Cortex of kidney (tissue), 1 donor: ENCODE measurements around the gene TMEM164.
"Not testable (repeated sequence)": the region's sequence is repeated elsewhere in the genome, so short reads cannot be mapped to it uniquely, and the experiment has no call there.

Experiments
- DNase-seq: peaks from one replicate; lab custom pipeline; 2025; lab: John Stamatoyannopoulos, UW

The TMEM164 gene

DNA sequence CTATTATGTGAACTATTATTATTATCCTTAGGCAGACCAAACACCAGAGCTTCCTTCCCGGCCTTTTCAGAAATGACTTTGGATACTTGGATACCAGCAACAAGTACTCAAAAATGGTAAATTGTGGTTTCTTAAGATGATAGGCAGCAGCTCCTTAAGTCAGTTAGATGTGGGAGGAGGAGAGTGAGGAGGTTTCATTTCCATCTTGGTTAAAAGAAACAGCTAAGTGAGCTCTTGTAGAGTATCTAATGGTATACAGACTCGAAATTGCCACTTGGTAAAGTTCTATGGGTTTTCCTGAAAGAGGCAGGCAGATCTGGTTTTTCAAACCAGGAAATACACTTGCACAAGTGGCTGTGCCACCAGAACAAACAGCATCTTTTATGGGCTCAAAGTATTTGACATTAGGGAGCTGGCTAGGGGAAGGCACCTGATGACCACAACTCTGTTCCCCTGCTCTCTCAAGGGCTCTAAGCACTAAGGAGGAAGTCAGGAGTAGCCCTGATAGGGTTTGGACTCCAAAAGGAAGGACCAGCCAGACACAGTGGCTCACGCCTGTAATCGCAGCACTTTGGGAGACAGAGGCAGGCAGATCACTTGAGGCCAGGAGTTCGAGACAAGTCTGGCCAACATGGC lies 130.9 kb downstream of the TMEM164 start:
- no peak for DNase-seq

DNA sequence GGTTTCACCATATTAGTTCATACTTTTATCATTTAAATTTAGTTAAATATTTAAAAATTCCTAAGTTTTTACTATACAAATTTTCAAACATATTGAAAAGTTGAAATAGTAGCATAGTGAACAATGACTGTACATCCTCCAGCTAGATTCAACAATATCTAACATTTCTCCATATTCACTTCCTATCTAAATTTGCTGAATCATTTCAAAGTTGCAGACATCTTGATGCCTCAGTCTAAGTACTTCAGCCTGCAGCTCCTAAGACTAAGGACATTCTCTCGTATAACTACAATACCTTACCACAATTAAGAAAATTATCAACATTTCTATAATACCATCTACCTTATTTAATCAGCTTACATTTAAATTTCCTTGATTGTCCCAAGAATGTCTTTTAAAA lies 132.7 kb downstream of the TMEM164 start:
- no peak for DNase-seq

DNA sequence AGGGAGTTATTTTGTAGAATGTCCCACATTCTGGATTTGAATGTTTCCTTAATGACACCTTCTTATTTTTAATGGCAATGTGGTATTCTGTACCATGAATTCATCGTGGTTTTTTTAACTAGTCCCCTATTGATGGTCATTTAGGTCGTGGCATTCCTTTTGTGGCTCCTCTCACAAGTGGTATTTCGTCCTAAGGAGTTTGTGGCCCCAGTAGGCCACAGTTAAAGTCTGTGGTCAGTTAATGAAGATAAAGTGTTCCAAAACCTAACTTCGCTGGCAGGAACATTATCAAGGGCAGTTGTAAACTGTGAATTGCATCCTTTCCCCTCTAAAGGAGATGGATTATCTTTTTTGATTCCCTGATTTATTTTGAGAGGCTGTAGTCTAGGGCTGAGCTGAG lies 133.2 kb downstream of the TMEM164 start:
- no peak for DNase-seq

DNA sequence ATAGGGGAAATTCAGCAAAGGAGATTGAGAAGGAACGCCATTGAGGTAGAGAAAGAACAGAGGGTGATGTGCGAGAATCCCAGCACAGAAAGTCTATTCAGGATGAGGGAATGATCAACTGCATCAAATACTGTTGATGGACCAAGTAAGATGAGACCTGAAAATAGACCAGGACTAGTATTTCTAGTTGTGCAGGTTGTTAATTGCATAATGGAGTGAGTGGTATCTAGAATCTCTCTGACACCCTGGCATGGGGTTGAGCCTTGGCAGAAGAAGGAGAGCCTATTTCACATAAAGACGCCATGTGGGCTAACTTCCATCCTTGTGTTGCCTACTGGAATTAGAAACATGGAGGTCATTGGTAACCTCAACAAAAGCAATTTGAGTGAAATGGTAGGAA lies 135.6 kb downstream of the TMEM164 start:
- DNase-seq: no peak

DNA sequence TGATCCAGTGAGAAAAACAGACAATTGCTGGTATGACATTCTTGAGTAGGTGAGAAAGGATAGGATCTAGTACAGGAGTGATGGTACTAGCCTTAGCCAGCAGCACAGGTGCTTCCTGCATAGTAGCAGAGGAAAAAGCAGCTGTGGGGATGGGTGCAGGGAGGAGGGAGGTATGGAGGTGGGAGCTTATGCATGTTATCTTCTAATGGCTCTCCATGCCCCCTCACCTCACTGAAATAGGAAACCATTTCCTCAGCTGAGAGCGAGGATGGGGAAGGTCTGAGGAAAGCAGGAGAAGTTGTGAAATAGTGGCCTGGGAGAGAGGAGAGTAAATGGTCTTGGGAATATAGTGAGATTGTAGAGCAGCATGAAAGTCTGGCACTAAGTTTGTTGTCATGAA lies 136.3 kb downstream of the TMEM164 start:
- no peak for DNase-seq

DNA sequence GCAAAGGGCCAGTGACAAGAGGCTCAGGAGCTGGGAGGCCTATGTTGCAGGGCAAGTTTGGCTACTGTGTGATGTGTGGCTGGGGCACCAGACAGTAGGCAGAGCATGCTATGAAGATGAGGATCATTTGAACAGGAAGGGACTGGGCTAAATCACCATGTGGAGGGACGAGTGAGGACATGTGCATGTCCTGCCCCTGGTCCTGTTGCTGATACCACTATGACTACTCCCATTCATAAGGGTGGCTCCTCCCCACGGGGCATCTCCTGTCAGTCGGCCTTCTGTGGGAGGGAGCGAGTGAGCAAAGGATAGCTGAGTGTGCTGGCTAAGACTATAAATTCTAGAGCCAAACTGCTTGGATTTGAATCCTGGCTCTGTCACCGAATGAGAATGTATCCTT lies 139.2 kb downstream of the TMEM164 start:
- no peak for DNase-seq

DNA sequence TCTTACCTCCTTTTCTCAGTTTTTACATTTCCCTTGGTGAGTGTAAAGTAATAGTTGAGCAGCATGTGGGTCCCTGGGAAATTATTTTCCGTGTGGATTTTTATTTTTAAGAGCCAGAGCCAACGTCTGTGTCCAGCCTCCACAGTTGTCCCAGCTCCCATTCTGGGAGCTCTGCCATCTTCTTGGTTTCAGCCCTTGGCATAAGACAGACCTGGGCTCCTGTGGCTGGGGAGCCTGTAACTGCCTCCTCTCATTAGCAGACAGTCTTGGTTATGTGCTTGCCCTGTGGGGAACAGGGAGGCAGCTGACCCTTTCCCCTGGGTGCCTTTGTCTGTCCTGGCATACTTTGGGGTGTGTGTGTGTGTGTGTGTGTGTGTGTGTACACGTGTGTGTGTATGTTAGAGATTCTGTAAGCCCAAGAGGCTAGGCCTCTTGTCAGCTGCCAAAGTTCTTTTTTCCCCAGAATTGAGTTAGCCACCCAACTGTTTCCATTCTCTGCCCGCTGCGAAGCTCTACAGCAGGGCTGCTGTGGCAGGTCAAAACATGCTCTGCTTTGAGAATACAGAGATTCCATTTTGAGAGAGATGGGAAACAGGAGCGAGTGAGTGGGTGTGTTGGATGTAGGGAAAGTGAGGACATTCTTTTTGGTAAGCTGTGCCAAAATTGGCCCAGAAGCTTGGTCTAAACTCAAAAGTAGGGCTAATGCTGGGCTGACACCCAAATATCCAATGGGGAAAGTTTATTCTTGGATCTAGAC lies 140.7 kb downstream of the TMEM164 start:
- no peak for DNase-seq

DNA sequence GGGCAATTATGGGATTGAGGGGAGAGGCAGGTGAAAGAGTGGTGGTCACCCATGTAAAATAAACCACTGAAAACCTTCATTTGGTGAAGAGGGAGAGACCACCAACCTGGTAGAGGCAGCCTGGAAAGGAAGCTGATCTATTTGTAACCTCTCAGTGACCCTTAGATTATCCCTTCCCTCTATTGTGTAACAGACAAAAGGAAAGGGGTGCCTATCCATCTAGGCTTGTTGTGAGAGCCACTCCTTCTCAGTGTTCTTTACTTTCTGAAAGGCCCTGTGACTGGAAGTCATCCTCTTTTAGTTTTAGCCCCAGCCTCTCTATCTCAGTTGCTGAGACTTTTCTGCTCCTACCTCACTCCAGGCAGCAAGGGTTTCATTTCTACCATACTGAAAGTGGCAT lies 142.4 kb downstream of the TMEM164 start:
- DNase-seq: no peak

DNA sequence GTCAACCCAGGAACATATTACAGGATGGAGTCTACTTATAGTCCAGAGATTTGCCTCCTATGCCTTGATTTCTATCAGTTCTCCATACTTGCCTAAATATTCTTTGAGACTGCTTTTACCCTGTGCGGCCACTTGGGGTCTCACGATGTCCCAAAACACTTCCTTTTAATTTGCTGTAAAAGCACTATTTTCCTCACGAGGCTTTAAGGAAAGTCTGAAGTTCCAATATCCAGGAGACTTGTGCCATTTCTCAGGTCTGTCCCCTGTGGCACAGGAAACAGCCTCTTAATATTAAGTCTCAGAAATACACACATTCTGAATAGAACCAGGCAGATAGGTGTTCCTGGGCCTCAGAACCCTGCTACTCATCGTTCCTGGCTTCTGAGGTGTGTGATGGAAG lies 142.9 kb downstream of the TMEM164 start:
- DNase-seq: no peak

DNA sequence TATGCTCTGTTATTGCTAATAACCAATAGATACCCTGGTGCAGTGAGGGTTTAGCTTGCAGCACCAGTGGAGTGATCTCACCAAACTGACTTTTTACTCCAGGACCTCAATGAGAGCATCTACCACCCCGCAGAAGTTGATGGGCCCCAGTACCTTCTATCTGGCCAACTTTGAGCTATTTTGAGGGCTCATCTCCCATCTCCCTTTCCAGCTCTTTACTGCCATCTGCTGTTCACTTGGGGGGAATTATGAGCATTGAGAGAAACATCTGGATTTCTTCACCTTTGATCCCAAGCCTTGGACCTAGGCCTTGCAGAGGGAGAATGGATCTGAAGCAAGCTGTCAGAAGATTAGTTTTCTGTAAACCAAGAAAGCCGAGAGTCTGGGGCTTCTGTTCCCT lies 143.6 kb downstream of the TMEM164 start:
- DNase-seq: no peak

DNA sequence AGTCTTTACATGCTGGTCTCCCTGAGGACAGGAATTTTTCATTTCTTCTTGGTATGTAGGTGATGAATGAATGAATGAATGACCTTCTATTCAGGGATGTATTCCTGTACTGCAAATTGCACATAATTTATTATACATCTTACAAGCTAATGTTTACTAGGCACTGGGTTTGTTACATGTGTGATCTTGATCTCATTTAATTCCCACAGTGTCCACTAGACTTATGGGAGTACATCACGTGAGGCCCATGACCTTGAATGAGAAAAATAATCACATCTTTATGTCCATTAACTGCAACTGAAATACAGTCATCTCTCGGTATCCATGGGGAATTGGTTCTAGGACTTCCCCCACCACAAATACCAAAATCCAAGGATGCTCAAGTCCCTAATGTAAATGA lies 150.3 kb downstream of the TMEM164 start:
- no peak for DNase-seq

DNA sequence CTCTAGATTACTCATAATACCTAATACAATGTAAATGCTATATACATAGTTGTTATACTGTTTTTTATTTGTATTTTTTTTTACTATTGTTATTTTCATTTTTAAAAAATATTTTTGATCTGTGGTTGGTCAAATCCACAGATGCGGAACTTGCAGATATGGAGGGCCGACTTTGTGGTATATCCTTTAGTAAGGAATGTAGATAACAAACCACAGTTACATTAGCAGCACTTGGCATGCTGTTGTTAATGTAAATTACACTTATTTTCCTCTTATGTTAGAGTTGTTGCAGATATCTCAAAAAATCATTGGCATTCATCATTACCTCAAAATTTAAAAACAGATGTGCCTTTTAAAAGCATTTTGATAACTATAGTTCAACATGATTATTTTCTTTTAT lies 151.0 kb downstream of the TMEM164 start:
- DNase-seq: no peak

DNA sequence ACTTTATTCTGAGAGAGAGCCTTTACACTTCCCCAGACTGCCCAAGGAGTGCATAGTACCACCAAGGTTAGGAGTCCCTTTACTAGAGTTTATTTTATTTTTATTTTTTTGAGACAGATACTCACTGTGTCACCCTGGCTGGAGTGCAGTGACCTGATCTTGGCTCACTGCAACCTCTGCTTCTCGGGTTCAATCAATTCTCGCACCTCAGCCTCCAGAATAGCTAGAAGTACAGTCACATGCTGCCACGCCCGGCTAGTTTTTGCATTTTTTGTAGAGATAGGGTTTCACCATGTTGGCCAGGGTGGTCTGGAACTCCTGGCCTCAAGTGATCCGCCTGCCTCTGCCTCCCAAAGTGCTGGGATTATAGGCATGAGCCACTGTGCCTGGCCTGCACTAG lies 151.4 kb downstream of the TMEM164 start:
- not testable (repeated sequence) for DNase-seq

DNA sequence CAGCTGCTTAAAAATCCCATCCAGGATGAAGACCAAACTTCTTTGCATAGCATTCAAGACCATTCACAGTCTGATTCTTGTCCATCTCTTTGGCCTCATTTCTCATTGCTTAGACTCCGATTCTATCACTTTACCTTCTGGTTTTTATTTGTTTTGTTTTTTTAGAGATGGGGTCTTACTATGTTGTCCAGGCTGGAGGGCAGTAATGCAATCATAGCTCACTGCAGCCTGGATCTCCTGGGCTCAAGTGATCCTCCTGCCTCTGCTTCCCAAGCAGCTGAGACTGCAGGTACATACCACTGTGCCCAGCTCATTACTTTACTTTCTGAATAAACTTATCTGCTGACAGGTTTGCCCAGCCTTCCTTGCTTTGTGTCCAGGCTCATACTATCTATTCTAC lies 152.8 kb downstream of the TMEM164 start:
- DNase-seq: no peak

DNA sequence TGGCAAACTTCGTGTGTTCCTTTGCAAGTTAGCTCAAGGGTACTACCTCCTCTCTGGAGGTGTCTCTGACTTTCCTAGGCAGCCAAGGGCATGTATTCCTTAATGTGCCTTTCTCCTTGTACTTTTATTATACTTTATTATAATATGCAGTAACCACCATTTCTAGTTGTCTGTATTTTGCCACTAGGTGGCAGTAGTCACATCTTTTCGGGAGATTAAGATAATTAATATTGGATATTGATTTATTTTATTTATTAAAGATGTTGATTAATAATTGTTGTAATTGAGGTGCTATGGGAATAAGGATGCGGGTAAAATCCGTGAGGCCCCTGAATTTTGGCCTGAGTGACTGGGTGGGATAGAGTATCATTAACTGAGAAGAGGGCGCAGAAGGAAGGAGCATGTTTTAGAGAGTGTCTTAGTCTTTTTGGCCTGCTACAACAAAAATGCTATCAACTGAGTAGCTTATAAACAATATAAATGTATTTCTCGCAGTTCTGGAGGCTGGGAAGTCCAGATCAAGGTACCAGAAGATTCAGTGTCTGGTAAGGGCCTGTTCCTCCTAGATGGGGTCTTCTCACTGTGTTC lies 153.3 kb downstream of the TMEM164 start:
- DNase-seq: no peak

DNA sequence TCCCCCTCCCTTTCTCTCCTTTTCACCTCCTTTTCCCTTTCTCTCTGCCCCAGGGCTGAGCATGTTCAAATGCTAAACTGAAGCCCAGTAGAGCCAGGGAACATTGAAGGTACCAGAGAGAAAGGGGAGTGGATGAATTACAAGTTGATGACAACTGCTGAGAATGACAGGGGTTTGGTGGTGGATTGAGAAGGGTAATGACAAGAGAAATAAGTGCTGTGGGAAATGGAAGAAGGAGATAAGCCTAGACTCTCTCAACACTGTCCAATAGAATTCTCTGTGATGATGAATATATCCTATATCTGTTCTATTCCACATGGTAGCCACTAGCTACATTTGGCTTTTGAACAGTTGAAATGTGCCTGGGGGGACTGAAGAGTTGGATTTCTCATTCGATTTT lies 154.5 kb downstream of the TMEM164 start:
- no peak for DNase-seq

DNA sequence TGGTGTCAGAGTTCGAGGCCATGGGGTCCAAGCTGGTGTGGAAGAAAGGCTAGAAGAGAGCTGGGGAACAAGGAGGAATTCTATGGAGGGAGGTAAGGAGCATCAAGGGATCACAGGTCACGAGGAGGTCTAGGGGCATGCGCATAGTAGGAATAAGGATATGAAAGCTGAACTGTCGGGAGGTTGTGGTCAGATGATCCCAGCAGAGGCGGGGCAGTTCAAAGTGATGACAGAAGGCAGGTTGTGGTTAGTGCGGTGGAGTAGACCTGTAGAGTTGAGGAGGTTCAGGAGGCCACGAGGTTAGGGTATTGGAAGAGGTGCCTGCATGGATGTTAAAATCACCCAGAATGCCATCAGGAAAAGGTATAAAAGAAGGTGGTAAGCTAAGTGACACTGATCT lies 156.3 kb downstream of the TMEM164 start:
- no peak for DNase-seq

DNA sequence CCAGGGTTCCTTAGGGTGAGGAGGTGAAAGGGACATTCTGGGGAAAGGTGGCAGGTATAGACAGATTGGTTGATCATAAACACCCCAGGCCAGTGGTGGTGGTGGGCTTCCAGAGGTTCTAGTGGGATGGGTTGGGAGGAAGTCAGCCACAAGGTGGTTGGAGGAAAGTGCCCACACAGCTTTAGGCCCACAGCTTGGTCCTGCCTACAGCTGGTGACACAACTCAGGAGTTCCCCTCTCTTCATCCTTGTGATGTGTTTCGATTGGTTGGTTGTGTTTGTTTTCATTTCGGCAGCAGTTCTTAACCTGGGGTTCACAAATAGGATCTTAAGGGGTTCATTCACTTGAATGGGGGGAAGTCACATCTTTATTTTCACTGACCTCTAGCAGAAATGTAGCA lies 157.0 kb downstream of the TMEM164 start:
- DNase-seq: no peak

DNA sequence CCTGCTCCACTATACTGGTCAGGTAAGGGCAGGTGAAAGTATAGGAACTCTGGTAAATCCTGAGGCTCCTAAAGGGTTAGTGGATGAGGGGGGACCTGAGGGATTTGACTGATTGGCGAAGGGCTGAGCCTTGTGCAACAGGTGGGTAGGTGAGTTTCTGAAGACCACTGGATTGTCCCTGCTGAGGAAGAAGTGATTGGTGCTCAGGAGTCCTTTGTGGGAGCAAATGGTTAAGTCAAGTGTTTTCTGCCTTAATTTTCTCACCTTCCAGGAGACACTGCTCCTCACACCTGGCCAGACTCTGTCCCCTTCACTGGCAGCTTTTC lies 158.4 kb downstream of the TMEM164 start:
- DNase-seq: no peak

DNA sequence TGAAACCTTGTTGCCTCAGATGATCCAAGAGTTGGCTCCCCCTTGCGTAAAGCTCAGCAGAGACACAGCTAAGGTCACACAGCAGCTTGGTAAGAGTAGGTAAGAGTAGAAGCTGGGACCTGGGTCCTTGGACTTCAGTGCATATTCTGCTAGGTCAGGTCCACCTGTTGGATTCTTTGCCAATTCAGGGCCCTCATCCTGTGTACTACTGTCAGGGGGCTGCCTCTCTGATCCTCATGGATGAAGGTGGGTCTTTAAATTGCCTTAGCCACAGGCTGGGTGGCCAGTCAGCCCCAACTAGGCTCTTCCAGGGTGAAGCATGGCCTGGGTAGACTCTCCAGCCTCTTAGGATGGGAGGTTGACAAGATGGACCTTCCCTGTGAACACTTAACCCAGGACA lies 159.2 kb downstream of the TMEM164 start:
- no peak for DNase-seq

DNA sequence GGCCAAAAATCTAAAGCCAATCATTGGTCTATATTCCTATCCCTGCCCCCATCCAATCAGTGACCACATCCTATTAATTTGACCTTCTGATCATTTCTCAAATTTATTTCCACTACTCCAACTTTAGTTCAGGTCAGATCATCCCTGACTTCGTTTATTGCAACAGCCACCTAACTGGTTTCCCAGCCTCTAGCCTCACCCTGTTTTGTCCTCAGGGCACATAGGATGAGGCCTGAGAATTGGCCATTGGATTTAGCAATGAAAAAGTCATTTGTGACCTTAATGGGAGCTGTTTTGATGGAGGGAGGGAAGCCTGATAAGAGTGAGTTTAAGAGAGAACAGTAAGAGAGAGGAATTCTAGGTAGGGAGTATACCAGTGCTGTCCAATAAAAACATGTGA lies 160.0 kb downstream of the TMEM164 start:
- DNase-seq: no peak

DNA sequence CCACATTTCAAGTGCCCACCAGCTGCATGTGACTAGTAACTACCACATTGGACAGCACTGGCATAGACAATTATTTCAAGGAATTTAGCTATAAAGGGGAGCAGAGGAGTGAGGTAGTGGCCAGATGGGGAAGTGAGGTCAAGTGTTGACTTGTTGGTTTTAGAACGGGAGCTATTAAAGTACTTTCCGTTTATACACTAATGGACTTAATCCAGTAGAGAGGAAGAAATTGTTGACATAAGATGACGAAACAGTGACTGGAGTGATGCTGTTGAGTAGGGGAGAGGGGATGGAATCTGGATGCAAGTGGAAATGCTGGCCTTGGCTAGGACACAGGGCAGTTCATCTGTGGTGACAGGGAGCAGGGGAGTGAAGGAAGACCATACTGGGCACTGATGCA lies 160.6 kb downstream of the TMEM164 start:
- no peak for DNase-seq

DNA sequence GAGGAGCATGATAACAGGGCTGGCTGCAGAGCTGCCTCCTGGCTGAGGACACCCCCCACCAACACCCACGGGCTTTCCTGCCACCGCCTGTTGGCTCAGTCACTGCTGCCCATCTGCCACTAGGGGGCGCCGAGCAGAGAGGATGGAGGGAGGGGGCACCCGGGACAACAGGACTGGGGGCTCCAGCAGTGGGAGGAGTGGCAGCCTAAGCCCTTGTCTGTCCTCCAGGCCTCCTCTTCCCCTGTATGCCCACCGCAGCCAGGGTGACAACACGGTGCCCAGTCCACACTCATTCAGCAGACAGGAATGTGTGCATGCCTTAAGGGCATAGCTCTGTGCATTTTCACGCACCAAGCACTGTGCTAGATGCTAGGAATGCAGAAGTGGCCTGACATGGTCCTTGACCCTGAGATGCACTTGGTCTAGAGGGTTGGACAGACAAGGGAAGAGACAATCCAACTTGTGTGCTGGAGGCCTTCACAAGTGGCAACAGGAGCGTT lies 165.1 kb downstream of the TMEM164 start:
- DNase-seq: no peak

DNA sequence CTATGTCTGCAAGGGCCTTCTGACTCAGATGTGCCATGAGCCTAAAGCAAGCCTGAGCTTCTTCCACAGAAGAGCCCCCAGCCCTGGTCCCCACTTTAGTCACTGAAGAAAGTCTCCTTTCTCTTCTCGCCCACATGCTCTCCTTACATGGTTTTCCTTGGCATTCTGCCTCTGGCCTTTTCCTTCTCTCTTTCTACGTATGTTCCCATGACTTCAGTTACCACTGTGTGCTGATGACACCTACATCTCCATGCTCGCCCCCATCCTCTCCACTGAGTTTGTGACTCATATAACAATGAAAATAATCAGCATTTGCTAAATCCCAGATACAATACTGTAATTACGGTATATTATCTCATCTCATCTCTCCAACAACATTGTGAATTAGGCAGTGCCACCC lies 165.7 kb downstream of the TMEM164 start:
- no peak for DNase-seq
